HG02938 (cell line): Measurements from ENCODE around the gene LRRC1.

ENCODE experiments used
- ATAC-seq: cut with Tn5 transposase; IDR thresholded peaks from one replicate; pipeline ENCODE4 v1.9.1; 2021; ENCODE audit warnings: mild to moderate bottlenecking, moderate library complexity; ENCODE audit not compliant: unreplicated experiment

Gene LRRC1

GRCh38 chr6:53845280-53846195, 50.7 kb downstream of the LRRC1 start:
- no peak for ATAC-seq

DNA sequence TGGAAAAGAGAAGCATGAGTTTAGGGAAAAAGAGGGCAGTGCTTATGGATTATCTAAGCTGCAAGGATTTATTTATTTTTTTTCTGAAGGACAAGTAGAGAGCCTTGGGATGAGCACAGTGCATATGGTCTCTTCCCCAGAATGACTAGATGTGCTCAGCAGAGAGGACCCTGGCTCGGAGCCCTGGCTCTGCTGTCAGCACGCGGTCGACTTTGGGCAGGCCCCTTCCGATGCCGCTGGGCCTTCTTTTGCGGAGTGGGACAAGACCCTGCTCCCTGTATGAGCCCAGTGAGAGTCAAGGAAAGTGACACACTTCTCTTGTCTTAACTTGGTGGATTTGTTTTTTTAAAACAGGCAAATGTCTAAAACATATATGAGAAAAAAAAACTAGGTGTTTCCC, 51.4 kb downstream of the LRRC1 start:
- ATAC-seq, result no peak

- no peak for ATAC-seq
These were observed 53.0 kb downstream of the LRRC1 start for GRCh38 chr6:53847796-53848314.

DNA sequence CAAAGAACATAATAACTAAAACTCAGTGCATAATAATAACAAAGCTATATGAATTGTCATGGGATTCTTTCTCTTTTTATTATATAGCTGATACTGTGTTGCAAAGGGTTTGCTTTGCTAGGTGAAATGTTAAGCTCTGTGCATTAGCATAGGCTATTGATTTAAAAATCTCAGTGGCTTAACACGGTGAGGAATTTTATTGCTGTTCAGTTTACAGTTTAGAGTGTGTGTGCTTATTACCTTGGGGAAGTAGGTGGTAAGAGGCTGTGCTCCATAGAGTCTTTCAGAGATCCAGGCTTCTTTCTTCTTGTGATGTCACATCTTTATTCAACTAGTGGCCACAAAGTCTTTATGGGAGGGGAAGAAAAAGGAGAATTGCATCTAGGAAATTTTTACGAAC, 55.7 kb downstream of the LRRC1 start:
- no peak for ATAC-seq

DNA sequence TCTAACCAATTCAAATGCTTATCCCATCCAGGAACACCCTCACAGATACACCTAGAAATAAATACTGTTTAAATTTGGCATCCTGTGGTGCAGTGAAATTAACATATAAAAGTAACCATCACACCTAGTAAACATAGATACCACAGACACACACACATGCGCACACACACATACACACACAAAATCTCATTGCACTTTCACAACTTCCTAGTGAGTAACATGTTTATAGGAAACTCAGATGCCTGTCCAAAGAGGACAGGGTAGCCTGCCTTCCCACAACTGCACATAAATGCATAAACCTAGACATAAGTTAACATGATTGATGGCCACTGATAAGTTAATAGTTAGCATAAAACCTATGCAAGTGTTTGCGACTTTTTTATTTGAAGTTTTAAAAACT, 56.8 kb downstream of the LRRC1 start:
- ATAC-seq, result no peak

DNA sequence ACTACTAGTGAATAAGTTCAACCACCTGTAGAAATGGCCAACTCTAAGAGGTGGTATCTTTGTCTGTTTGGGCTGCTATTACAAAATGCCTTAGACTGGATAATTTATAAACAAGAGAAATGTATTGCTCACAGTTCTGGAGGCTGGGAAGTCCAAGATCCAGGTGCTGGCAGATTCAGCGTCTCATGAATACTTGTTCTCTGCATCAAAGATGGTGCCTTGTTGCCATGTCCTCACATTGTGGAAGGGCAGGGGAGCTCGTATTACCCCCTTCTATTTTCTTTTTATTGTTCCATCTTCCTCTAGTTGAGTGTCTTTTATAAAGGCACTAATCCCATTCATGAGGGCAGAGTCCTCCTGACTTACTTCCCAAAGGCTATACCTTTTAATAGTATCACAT, 58.0 kb downstream of the LRRC1 start:
- ATAC-seq, result no peak

GRCh38 chr6:53854843-53855567, 60.2 kb downstream of the LRRC1 start:
- ATAC-seq, result peak; percentile 98

DNA sequence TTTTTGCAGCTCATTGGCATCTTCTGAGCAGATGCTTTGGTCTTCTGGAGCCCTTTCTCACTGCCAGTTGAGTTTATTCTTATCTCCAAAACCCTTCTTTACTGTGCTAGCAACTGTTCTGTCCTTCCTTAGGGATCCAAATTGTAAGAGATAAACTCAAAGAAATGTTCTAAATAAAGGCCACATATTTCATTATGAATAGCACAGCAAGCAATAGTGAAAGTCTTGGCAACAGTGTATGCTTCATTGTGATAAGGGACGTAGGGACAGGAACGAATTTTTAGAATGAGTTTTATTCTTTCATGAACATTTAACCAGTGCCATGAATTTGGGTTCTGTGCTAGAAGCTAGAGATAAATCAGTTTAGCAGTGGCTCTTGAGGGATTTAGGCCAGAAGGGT, 61.1 kb downstream of the LRRC1 start:
- ATAC-seq, result no peak

- ATAC-seq, result no peak
These were observed 62.7 kb downstream of the LRRC1 start for GRCh38 chr6:53857318-53858094.

GRCh38 chr6:53858196-53858595, 63.4 kb downstream of the LRRC1 start:
- no peak for ATAC-seq

DNA sequence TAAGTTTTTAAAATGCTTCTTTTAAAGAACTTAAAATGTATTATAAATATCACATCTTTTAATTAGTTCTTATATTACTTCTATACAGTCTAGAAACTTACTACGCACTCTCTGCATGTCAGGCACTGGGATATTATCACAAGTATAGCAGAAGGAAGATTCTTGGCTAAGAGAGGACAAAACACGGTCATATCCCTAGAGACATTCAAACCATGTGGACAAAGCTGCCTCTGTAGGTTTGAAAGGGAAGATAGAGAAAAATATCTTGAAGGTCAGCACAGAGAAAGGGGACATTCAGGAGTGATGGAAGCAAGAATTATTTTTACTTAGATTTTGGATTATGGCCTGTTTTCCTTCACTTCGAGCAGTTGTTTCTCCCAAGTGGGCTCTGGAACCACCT, 64.1 kb downstream of the LRRC1 start:
- ATAC-seq, result no peak

- no peak for ATAC-seq
These were observed 65.7 kb downstream of the LRRC1 start for GRCh38 chr6:53860511-53860910.

DNA sequence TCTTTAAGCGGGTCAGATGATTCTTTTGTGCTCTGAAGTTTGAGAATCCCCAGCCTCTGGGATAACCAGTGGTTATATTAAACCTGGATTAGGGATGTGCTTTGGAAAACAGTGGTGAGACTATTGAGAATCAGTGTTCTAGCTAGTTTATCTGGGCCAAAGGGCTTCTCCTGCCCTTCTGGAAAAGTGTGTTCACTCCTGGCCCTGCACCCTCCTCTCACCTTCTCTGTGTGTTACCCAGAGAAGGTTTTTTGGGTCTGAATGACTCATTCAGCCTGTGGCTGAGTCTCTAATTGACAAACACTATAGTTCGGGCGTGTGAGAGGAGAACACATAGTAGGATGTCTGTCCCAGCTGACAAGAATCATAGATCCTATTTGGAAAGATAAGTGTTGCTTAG, 66.7 kb downstream of the LRRC1 start:
- no peak for ATAC-seq

- no peak for ATAC-seq
These were observed 68.1 kb downstream of the LRRC1 start for GRCh38 chr6:53862662-53863462.

DNA sequence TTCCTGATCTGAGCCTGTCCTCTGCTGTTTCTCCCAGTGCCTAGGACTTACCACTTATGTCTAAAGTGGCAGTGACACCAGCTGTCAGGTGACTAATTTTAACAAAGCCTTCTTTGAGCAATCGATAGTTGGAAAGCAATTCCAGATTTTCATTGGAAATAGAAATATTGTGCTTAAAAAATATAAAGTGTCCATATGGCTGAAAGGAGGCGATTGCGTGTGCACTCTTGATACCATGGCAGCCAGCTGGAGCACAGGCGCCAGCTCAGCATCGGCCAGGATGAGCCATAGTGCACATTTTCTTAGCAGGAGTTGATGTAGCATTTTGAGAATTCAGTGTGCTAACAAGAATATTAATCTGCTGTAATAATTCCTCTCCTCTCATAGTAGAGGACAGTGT, 70.0 kb downstream of the LRRC1 start:
- no peak for ATAC-seq

GRCh38 chr6:53866226-53866625, 71.4 kb downstream of the LRRC1 start:
- no peak for ATAC-seq

DNA sequence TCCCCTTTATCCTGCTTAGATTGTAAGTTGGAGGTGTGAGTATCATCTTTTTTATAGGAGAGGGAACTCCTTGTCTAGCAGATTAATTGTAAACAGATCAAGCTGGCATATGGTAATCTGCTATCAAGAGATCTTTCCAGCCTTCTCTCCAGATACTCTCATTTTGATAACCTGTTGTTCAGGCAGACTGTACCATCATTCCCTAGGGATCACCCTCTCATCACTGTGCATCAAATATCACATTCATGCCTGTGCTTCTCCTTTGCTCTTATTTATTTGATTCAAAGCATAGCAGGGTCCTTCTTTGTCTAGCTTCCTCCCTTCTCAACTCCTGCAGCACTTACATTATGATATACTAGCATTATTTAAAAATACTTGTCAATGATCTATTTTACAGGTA, 73.8 kb downstream of the LRRC1 start:
- ATAC-seq, result no peak

- no peak for ATAC-seq
These were observed 75.2 kb downstream of the LRRC1 start for GRCh38 chr6:53869964-53870363.

DNA sequence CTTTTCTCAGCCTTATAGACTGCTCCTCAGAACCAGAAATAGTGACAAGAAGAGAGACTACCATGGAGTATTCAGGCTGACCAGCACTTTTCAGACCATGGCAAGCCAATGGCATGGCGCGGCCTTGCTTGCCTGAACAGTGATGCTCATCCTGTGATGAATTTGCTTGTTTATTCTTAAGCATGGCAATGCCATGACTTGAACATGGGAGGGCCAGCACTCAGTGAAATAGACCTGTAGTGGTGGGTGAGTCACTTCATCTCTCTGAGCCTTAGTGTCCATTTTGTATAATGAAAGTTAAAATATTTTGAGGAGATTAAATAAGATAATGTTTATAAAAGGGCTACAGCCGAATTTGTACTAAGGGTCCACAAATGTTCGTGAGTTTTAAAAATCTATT, 79.1 kb downstream of the LRRC1 start:
- no peak for ATAC-seq

DNA sequence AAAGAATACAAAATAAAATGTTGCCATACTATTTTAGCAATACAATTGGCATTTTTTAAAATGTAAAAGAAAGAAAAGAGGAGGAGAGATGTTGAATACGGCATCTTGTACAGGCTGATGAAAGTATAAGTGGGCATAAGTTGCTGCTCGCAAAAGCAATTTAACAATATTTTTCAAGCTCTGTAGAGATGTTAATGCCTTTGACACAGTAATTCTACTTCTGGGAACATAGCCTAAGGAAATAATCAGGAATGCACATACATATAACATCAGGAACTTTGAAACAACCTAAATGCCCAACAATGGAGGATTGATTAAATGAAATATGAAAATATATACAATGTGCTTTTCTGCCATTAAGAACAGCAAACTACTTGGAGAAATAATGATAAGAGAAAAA, 80.2 kb downstream of the LRRC1 start:
- ATAC-seq, result no peak
